Measurements from ENCODE around the gene PCDHB13.
"Not testable (repeated sequence)": the region's sequence is repeated elsewhere in the genome, so short reads cannot be mapped to it uniquely, and the experiment has no call there.

PCDHB13 gene

GRCh38 chr5:141213656-141214339, at the start of gene PCDHB13:
Gene PCDHB13 (plus strand): TSS chr5:141213919. CDS start chr5:141214124, 205 bp downstream.
- peak; percentile 18 for DNase-seq

- DNase-seq, result peak; percentile 26
Measured at GRCh38 chr5:141172381-141173204, 41.1 kb upstream of the PCDHB13 start, which contains the start of gene PCDHB7. Gene PCDHB7 (plus strand): TSS chr5:141172644. CDS start chr5:141172836, 192 bp downstream.

- not testable (repeated sequence) for DNase-seq
Measured at GRCh38 chr5:141174291-141175104, 39.2 kb upstream of the PCDHB13 start.

- no peak for DNase-seq
Measured at GRCh38 chr5:141175933-141176332, 37.8 kb upstream of the PCDHB13 start.

- DNase-seq, result not testable (repeated sequence)
Measured at GRCh38 chr5:141177577-141178191, 36.0 kb upstream of the PCDHB13 start, which contains the start of gene PCDHB8. Gene PCDHB8 (plus strand): TSS chr5:141177790. CDS start chr5:141178035, 245 bp downstream.

GRCh38 chr5:141179371-141179770, 34.3 kb upstream of the PCDHB13 start:
- DNase-seq, result not testable (repeated sequence)

GRCh38 chr5:141179876-141180275, 33.8 kb upstream of the PCDHB13 start:
- DNase-seq, result not testable (repeated sequence)

- DNase-seq, result no peak
Measured at GRCh38 chr5:141180313-141180712, 33.4 kb upstream of the PCDHB13 start.

- DNase-seq, result no peak
Measured at GRCh38 chr5:141182248-141182647, 31.5 kb upstream of the PCDHB13 start, which contains the start of gene PCDHB16. Gene PCDHB16 (plus strand): TSS chr5:141182387. CDS start chr5:141182560, 173 bp downstream.

- not testable (repeated sequence) for DNase-seq
Measured at GRCh38 chr5:141184117-141184855, 29.4 kb upstream of the PCDHB13 start.

GRCh38 chr5:141186897-141187512, 26.7 kb upstream of the PCDHB13 start, which contains the start of gene PCDHB9:
Gene PCDHB9 (plus strand): TSS chr5:141187161. CDS start chr5:141187319, 158 bp downstream.
- DNase-seq, result peak; percentile 46

GRCh38 chr5:141188682-141189081, 25.0 kb upstream of the PCDHB13 start:
- not testable (repeated sequence) for DNase-seq

- not testable (repeated sequence) for DNase-seq
Measured at GRCh38 chr5:141189131-141189530, 24.6 kb upstream of the PCDHB13 start.

- DNase-seq, result peak; percentile 56
Measured at GRCh38 chr5:141192110-141192725, 21.5 kb upstream of the PCDHB13 start, which contains the start of gene PCDHB10. Gene PCDHB10 (plus strand): TSS chr5:141192353. CDS start chr5:141192553, 200 bp downstream.

GRCh38 chr5:141194332-141194731, 19.4 kb upstream of the PCDHB13 start:
- not testable (repeated sequence) for DNase-seq

- DNase-seq, result no peak
Measured at GRCh38 chr5:141196363-141196762, 17.4 kb upstream of the PCDHB13 start.

- no peak for DNase-seq
Measured at GRCh38 chr5:141199359-141200235, 14.1 kb upstream of the PCDHB13 start, which contains the start of gene PCDHB11. Gene PCDHB11 (plus strand): TSS chr5:141199627. CDS start chr5:141199775, 148 bp downstream.

- DNase-seq, result not testable (repeated sequence)
Measured at GRCh38 chr5:141201126-141201525, 12.6 kb upstream of the PCDHB13 start.

GRCh38 chr5:141201646-141202045, 12.1 kb upstream of the PCDHB13 start:
- not testable (repeated sequence) for DNase-seq

Measured in activated CD4-positive, alpha-beta T cell treated with anti-CD3 and anti-CD28 coated beads for 48 hours (primary cell).